ENCODE data around the gene MGAT4D.
"Not testable (repeated sequence)": the region's sequence is repeated elsewhere in the genome, so short reads cannot be mapped to it uniquely, and the experiment has no call there.

Gene MGAT4D

DNA sequence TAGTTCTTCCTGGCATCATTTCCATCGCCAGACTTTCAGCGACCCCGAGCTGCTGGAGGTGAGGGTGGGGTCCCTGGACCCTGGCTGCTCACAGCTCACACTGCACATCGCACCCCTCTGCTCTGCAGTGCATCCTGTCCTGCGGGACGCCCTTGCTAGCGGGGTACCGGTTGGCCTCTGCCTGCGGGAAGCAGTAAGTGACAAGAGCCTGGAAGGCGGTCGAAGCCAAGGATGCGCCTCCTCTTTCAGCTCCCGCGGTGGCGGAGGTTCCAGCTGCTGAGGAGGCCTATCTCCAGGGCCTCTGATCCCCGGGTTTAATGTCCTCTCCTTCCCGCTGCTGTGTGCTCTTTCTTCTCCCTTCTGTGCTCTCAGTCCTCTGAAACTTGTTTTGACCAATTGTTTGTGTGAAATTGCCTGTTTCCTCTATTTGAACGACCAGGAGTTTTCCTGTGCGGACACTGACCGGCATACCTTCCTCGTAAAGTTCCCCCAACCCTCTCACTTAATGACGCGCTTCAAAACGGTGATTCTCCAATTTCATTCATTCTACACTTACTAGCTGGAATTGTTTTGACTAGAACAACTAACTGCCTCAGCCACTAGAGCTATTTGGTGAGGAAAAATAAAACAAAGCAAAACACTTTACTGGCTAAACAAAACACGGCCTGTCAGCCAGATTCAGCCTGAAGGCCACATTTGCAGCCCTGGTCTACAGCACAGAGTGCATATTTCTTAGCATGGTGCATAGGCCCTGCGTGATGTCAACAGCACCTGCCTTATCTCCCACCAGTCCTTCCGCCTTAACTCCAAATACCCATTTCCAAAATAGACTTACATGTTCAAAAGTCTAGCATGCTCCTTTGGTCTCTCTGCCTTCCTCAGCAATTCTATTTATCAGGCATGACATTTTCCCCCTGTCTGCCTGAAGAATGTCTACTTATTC, 28.0 kb downstream of the MGAT4D start:
- H3K36me3 ChIP-seq (ENCODE audit: insufficient read depth, low read length) = no peaks in the 10 kb centered on the region
- H2AFZ ChIP-seq (ENCODE audit: low read depth, low read length) = no peak overlapping the region
- no peaks in the 10 kb centered on the region for H3K4me1 ChIP-seq (ENCODE audit: insufficient read depth, low read length)
- H3K4me3 ChIP-seq (ENCODE audit: low read length) = no peak overlapping the region
- no peaks in the 10 kb centered on the region for H3K9me3 ChIP-seq (ENCODE audit: low read length)
- H3K27me3 ChIP-seq (ENCODE audit: insufficient read depth, low read length) = peaks cover 22% of the 10 kb centered on the region

GRCh38 chr4:140466146-140466545, 31.9 kb downstream of the MGAT4D start:
- Histone ChIP-seq H3K4me1 (ENCODE audit: insufficient read depth, low read length) (no peaks in the 10 kb centered on the region), H3K9me3 (ENCODE audit: low read length) (no peaks in the 10 kb centered on the region), H3K27me3 (ENCODE audit: insufficient read depth, low read length) (peaks cover 22% of the 10 kb centered on the region), H3K36me3 (ENCODE audit: insufficient read depth, low read length) (no peaks in the 10 kb centered on the region), H2AFZ (ENCODE audit: low read depth, low read length) (no peak overlapping the region), H3K4me3 (ENCODE audit: low read length) (no peak overlapping the region)

- no peaks in the 10 kb centered on the region for H3K4me1 ChIP-seq (ENCODE audit: insufficient read depth, low read length)
- H3K27me3 ChIP-seq (ENCODE audit: insufficient read depth, low read length) = peaks cover 9% of the 10 kb centered on the region
- no peaks in the 10 kb centered on the region for H3K36me3 ChIP-seq (ENCODE audit: insufficient read depth, low read length)
- no peak overlapping the region for H2AFZ ChIP-seq (ENCODE audit: low read depth, low read length)
- H3K4me3 ChIP-seq (ENCODE audit: low read length) = no peak overlapping the region
- H3K9me3 ChIP-seq (ENCODE audit: low read length) = no peaks in the 10 kb centered on the region
These were observed 34.5 kb downstream of the MGAT4D start for GRCh38 chr4:140463614-140464013.

- peaks cover 8% of the 10 kb centered on the region for H3K27me3 ChIP-seq (ENCODE audit: insufficient read depth, low read length)
- no peak overlapping the region for H3K4me3 ChIP-seq (ENCODE audit: low read length)
- H2AFZ ChIP-seq (ENCODE audit: low read depth, low read length) = no peak overlapping the region
- no peaks in the 10 kb centered on the region for H3K9me3 ChIP-seq (ENCODE audit: low read length)
- no peaks in the 10 kb centered on the region for H3K4me1 ChIP-seq (ENCODE audit: insufficient read depth, low read length)
- H3K36me3 ChIP-seq (ENCODE audit: insufficient read depth, low read length) = no peaks in the 10 kb centered on the region
These were observed 34.9 kb downstream of the MGAT4D start for GRCh38 chr4:140463182-140463581.

GRCh38 chr4:140450352-140450751, 47.7 kb downstream of the MGAT4D start:
- Histone ChIP-seq H3K4me1 (ENCODE audit: insufficient read depth, low read length) (no peaks in the 10 kb centered on the region), H3K4me3 (ENCODE audit: low read length) (no peak overlapping the region), H3K9me3 (ENCODE audit: low read length) (no peaks in the 10 kb centered on the region), H2AFZ (ENCODE audit: low read depth, low read length) (no peak overlapping the region), H3K27me3 (ENCODE audit: insufficient read depth, low read length) (peaks cover 8% of the 10 kb centered on the region), H3K36me3 (ENCODE audit: insufficient read depth, low read length) (no peaks in the 10 kb centered on the region)

DNA sequence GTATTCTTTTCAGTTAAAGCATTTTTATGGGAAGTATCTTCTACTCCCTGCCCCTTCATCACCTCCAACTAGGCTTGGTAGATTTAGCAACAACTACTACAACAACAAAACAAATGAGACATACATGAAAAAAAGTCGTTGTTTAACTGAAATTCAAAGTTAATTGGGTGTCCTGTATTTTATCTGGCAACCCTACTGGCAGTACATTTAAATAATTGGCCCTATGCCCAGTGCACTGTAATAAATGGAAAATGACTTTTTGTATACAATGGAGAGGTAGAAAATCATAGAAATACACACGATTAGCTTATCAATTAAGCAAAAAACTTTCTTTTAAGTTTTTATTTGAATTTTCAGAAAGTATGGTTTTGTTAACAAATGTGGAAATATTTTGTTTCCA, 49.3 kb downstream of the MGAT4D start:
- Histone ChIP-seq H3K4me1 (ENCODE audit: insufficient read depth, low read length) (no peaks in the 10 kb centered on the region), H3K4me3 (ENCODE audit: low read length) (no peak overlapping the region), H3K9me3 (ENCODE audit: low read length) (peaks cover 2% of the 10 kb centered on the region), H3K36me3 (ENCODE audit: insufficient read depth, low read length) (no peaks in the 10 kb centered on the region), H2AFZ (ENCODE audit: low read depth, low read length) (no peak overlapping the region), H3K27me3 (ENCODE audit: insufficient read depth, low read length) (peaks cover 6% of the 10 kb centered on the region)

- H3K4me1 ChIP-seq (ENCODE audit: insufficient read depth, low read length) = no peaks in the 10 kb centered on the region
- H3K27me3 ChIP-seq (ENCODE audit: insufficient read depth, low read length) = peaks cover 3% of the 10 kb centered on the region
- no peak overlapping the region for H2AFZ ChIP-seq (ENCODE audit: low read depth, low read length)
- peaks cover 2% of the 10 kb centered on the region for H3K9me3 ChIP-seq (ENCODE audit: low read length)
- H3K4me3 ChIP-seq (ENCODE audit: low read length) = no peak overlapping the region
- H3K36me3 ChIP-seq (ENCODE audit: insufficient read depth, low read length) = no peaks in the 10 kb centered on the region
These were observed 49.9 kb downstream of the MGAT4D start for GRCh38 chr4:140448162-140448561.

DNA sequence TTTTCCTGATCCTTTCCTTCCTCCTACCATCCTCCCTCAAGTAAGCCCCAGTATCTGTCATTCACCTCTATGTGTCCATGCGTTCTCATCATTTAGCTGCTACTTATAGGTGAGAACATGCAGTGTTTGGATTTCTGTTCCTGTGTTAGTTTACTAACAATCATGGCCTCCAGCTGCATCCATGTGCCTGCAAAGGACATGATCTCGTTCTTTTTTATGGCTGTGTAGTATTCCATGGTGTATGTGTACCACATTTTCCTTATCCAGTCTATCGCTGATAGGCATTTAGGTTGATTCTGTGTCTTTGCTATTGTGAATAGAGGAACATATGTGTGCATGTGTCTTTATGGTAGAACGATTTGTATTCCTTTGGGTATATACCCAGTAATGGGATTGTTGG, 53.7 kb downstream of the MGAT4D start:
- not testable (repeated sequence) for H3K36me3 ChIP-seq (ENCODE audit: insufficient read depth, low read length); H3K4me1 ChIP-seq (ENCODE audit: insufficient read depth, low read length); H3K9me3 ChIP-seq (ENCODE audit: low read length); H3K27me3 ChIP-seq (ENCODE audit: insufficient read depth, low read length); H3K4me3 ChIP-seq (ENCODE audit: low read length); H2AFZ ChIP-seq (ENCODE audit: low read depth, low read length)

- peaks cover 3% of the 10 kb centered on the region for H3K27me3 ChIP-seq (ENCODE audit: insufficient read depth, low read length)
- H3K36me3 ChIP-seq (ENCODE audit: insufficient read depth, low read length) = no peaks in the 10 kb centered on the region
- H3K4me1 ChIP-seq (ENCODE audit: insufficient read depth, low read length) = no peaks in the 10 kb centered on the region
- peaks cover 2% of the 10 kb centered on the region for H3K9me3 ChIP-seq (ENCODE audit: low read length)
- H2AFZ ChIP-seq (ENCODE audit: low read depth, low read length) = no peak overlapping the region
- H3K4me3 ChIP-seq (ENCODE audit: low read length) = no peak overlapping the region
These were observed 58.4 kb downstream of the MGAT4D start for GRCh38 chr4:140439644-140440142.

GRCh38 chr4:140427919-140428471, 70.1 kb downstream of the MGAT4D start:
- H3K4me1 ChIP-seq (ENCODE audit: insufficient read depth, low read length) = peaks cover 5% of the 10 kb centered on the region
- H3K9me3 ChIP-seq (ENCODE audit: low read length) = no peaks in the 10 kb centered on the region
- peak overlapping the region; percentile 82 for H3K4me3 ChIP-seq (ENCODE audit: low read length)
- H3K36me3 ChIP-seq (ENCODE audit: insufficient read depth, low read length) = no peaks in the 10 kb centered on the region
- H3K27me3 ChIP-seq (ENCODE audit: insufficient read depth, low read length) = peaks cover 6% of the 10 kb centered on the region
- peak overlapping the region; percentile 98 for H2AFZ ChIP-seq (ENCODE audit: low read depth, low read length)

- Histone ChIP-seq H3K36me3 (ENCODE audit: insufficient read depth, low read length) (no peaks in the 10 kb centered on the region), H3K27me3 (ENCODE audit: insufficient read depth, low read length) (peaks cover 6% of the 10 kb centered on the region)
These were observed 70.8 kb downstream of the MGAT4D start, which contains the start of gene CLGN for GRCh38 chr4:140427106-140427918. Gene CLGN (minus strand): TSS chr4:140427648. CDS start chr4:140413078, 14,570 bp downstream.

GRCh38 chr4:140426610-140427105, 71.4 kb downstream of the MGAT4D start:
- peak overlapping the region; percentile 98 for H2AFZ ChIP-seq (ENCODE audit: low read depth, low read length)
- H3K36me3 ChIP-seq (ENCODE audit: insufficient read depth, low read length) = no peaks in the 10 kb centered on the region
- peaks cover 5% of the 10 kb centered on the region for H3K4me1 ChIP-seq (ENCODE audit: insufficient read depth, low read length)
- H3K4me3 ChIP-seq (ENCODE audit: low read length) = peak overlapping the region; percentile 82
- peaks cover 6% of the 10 kb centered on the region for H3K27me3 ChIP-seq (ENCODE audit: insufficient read depth, low read length)
- H3K9me3 ChIP-seq (ENCODE audit: low read length) = peaks cover 3% of the 10 kb centered on the region

More at GRCh38 chr4:140427106-140427918, 70.8 kb downstream of the MGAT4D start, which contains the start of gene CLGN:
- H3K4me1 ChIP-seq (ENCODE audit: insufficient read depth, low read length) = peaks cover 5% of the 10 kb centered on the region
- H3K4me3 ChIP-seq (ENCODE audit: low read length) = peak within 1 kb of the TSS; percentile 82
- H2AFZ ChIP-seq (ENCODE audit: low read depth, low read length) = peak within 1 kb of the TSS; percentile 98
- peaks cover 3% of the 10 kb centered on the region for H3K9me3 ChIP-seq (ENCODE audit: low read length)
